ENCODE data around the gene TMEM267. TPM values are rescaled to one million over a fixed set of nuclear protein-coding genes. Genes with fewer than 3 reads are reported as not detected.
"Not testable (repeated sequence)": the region's sequence is repeated elsewhere in the genome, so short reads cannot be mapped to it uniquely, and the experiment has no call there.

TMEM267 gene, protein sequence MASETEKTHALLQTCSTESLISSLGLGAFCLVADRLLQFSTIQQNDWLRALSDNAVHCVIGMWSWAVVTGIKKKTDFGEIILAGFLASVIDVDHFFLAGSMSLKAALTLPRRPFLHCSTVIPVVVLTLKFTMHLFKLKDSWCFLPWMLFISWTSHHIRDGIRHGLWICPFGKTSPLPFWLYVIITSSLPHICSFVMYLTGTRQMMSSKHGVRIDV
- total RNA-seq (2014; rRNA removed; shearing (Covaris generic)) = 13.8 and 24.1 TPM in 2 replicates

DNA sequence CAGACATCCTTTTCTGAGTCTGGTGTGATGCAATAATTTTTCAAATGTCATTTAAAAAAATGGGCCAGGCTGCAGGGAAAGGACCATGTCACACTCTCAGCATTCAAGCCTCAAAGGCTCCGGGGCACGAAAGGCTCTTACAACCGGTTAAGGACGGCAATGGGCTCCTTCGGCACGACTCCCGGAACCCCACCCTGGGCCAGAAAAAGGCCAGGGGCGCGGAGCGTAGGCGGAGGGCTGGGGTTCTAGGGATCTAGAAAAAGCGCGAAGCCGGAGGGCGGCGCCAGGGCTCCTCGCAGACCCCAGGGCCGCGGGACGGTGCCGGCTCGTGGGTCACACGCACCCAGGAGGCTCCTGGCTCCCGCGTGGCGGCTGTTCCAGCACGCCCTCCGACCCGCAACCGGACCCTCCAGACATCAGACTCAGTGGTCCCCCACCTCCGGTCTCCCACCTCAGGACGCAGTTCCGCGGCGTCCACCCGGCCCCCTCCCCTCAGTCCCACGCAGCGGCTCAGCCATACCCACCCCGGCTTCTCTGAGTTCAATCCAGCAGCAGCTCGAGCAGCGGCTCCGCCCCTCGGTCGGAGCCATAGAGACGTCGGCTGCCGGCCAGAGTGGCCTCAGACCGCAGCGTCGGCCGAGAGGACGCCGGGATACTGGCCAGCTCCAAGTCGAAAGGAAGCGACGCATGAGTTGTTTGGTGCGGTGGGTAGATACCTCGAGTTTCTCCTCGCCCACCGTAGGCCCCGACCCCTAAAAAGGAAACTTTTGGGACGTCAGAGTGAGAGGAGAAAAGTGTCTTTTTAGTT is at the start of gene TMEM267:
TMEM267 (minus strand) TSS at position 568 of the 808 bp plus-strand sequence. CDS start 29,896 bp downstream, outside the sequence.
- DNase-seq (ENCODE audit: low read depth) = peak; percentile 94

DNA sequence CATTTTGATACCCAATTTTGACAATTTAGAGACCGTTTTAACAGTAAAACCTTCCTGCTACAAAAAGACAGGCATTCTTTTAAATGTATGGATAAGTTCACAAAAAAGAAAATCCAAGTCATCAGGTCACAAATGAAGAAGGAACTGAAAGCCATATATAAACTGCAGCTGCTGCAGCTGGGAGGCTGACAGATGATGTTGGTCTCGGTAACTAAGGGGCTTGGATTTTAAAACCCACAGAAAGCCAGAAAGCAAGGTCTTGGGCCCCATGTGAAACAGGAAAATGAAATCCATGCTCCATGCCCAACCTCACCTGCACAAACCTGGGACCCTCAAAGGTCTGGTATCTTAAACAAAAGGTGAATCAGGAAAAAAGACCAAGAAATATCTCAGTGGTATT is 47.0 kb upstream of the TMEM267 start:
- no peak for DNase-seq (ENCODE audit: low read depth)

GRCh38 chr5:43523662-43524072 is 40.0 kb upstream of the TMEM267 start:
- DNase-seq (ENCODE audit: low read depth) = no peak

- no peak for DNase-seq (ENCODE audit: low read depth)
Measured at GRCh38 chr5:43520615-43521014, 37.0 kb upstream of the TMEM267 start.

DNA sequence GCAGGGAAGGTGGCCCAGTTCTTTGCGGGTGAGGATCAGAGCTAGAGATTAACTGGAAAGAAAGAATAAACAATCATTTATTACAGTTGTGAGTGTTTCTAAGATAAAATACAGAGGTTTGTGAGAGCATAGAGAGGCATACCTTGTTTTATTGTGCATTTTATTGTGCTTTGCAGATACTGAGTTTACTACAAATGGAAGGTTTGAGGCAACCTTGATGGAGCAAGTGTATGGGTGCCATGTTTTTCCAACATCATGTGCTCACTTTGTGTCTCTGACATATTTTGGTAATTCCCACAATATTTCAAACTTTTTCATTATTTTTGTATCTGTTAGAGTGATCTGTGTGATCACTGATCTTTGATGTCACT is 32.0 kb upstream of the TMEM267 start:
- peak; percentile 15 for DNase-seq (ENCODE audit: low read depth)

GRCh38 chr5:43514816-43515677 is 31.4 kb upstream of the TMEM267 start, which contains the start of gene C5orf34:
C5orf34 (minus strand) TSS chr5:43515148; CDS start chr5:43509339, 5,809 bp downstream.
- peak; percentile 97 for DNase-seq (ENCODE audit: low read depth)

GRCh38 chr5:43514471-43514815 is 30.8 kb upstream of the TMEM267 start:
- DNase-seq (ENCODE audit: low read depth) = peak; percentile 73

DNA sequence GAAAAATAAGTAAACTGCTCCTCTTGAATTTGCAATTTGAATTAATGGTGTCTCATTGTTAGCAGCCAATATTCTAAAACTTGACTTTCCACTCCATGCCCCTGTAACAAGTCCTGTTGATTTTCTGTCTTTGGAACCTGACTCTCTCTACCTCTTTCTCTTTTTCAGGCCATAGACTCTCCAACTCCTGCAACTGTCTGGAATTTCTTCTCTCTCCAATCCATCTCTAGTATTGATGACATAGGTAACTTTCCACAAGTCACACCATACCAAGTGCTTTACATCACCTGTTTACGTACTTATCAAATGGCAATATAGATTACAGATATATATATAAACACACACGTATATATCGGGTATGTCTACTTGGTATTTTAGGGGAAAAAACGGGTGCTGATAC is 30.4 kb upstream of the TMEM267 start:
- peak; percentile 10 for DNase-seq (ENCODE audit: low read depth)

- not testable (repeated sequence) for DNase-seq (ENCODE audit: low read depth)
Measured at GRCh38 chr5:43511062-43511461, 27.4 kb upstream of the TMEM267 start.

GRCh38 chr5:43498581-43498980 is 14.9 kb upstream of the TMEM267 start:
- no peak for DNase-seq (ENCODE audit: low read depth)

DNA sequence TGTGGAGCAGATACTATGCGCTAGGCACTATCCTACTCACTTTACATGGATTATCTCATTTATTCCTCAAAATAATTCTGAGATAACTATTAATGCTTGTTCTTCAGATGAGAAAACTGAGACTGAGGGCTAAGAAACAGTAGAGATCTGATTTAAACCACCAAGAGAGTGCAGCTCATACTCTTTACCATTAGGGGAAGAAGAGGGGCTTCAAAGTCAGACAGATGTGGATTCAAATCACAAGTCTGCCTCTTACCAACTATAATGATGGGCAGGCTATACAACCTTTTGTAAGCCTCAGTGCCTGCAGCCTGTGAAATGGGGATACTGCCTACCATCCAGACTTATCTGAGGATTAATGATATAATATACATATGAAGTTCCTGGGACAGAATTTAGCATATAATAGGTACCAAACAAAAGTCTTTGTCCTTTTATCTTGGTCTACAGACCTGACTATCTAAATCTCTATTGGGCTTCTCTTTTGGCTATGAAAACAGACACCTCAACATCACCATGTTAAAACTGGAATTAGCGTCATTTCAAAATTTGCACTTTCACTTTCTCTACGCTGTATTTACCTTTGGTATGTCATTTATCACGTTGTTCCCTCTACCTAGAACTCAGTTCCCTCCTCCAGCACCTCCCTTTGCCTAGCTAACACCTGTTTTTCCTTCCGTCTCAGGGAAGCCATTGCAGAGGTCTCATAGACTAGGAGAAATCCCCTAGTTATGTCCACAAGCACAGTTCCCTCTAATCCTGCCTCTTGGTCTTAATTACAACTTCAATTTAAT is 13.8 kb upstream of the TMEM267 start:
- DNase-seq (ENCODE audit: low read depth) = no peak

DNA sequence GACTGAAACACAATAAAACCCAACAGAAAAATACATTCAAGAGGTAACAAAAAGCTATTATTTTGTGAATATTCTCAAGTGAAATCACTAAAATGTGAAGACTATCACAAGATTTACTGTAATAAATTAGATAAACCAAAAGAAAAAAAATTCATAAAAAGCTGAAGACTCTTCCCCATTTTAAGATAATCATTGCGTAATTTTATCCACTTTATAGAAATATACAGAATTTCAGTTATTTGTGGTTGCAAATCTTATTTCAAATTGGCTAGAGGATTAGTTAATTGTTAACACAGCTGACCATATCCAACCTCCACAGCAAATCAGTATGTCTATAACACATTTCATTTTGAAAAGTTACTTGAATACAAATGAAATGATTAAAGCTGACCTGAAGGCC is 7.7 kb upstream of the TMEM267 start:
- DNase-seq (ENCODE audit: low read depth) = no peak

DNA sequence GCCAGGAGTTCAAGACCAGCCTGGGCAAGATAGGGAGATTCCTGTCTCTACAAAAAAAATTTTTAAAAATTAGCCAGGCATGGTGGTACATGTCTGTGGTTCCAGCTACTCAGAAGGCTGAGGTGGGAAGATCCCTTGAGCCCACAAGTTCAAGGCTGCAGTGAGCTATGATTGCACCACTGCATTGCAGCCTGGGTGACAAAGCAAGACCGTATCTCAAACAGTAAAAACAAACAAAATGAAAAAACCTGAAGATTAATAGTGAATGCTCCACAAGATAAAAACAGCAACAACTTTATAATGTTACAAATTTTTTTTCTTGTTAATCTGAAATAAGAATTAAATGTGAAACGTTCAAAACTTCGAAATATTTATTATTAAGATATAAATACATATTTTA is 2.7 kb upstream of the TMEM267 start:
- no peak for DNase-seq (ENCODE audit: low read depth)

DNA sequence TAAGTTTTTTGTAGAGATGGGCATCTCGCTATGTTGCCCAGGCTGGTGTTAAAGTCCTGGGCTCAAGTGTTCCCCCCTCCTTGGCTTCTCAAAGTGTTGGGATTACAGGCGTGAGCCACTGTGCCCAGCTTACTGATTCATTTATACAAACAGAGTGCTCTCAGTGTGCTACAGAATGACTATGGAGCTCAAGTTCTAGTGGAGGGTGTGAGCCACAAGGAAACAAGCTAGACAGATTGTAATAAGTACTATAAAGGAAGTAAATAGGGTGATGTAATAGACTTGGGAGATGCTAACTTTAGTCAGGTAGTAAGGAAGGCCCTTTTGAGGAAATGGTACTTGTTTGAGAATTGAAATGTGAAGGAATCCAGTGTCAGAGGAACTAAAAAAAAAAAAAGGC is 1.7 kb upstream of the TMEM267 start:
- DNase-seq (ENCODE audit: low read depth) = peak; percentile 3

- DNase-seq (ENCODE audit: low read depth) = peak; percentile 89
Measured at GRCh38 chr5:43484106-43484849, 613 bp upstream of the TMEM267 start.

- peak; percentile 40 for DNase-seq (ENCODE audit: low read depth)
Measured at GRCh38 chr5:43482490-43483297, 971 bp downstream of the TMEM267 start.

- DNase-seq (ENCODE audit: low read depth) = no peak
Measured at GRCh38 chr5:43469671-43470391, 13.8 kb downstream of the TMEM267 start.

DNA sequence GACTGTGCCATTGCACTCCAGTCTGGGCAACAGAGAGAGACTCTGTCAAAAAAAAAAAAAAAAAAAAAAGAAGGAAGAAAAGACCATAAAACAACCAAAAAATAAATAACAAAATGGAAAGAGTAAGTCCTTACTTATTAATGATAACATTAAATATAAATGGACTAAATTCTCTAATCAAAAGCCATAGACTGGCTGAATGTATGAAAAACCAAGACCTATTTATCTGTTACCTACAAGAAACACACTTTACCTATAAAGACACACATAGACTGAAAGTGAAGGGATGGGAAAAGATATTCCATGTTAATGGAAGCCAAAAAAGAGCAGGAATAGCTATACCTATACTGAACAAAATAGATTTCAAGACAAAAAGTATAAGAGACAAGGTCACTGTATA is 16.6 kb downstream of the TMEM267 start:
- no peak for DNase-seq (ENCODE audit: low read depth)

DNA sequence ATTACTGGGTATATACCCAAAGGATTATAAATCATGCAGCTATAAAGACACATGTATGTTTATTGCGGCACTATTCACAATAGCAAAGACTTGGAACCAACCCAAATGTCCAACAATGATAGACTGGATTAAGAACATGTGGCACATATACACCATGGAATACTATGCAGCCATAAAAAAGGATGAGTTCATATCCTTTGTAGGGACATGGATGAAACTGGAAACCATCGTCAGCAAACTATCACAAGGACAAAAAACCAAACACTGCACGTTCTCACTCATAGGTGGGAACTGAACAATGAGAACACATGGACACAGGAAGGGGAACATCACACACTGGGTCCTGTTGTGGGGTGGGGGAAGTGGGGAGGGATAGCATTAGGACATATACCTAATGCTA is 18.2 kb downstream of the TMEM267 start:
- not testable (repeated sequence) for DNase-seq (ENCODE audit: low read depth)

Data from M059J (cell line).